Hematopoietic multipotent progenitor cell (in vitro differentiated cells): ENCODE measurements around the gene TMCC1. TPM values are rescaled to one million over a fixed set of nuclear protein-coding genes. Genes with fewer than 3 reads are reported as not detected.
A peak's percentile ranks its signal among the peaks of the same experiment; 100 is the strongest.

ENCODE experiments used
- DNase-seq, 3 donors: peaks; one replicate each; pipeline ENCODE4 v3.0.0-alpha.2; 2011 to 2015; ENCODE audit warnings: low read depth in 2 of 3, low spot score in 2 of 3
- total RNA-seq: library from RNA; depleted of rRNA; stranded (reverse); fragments of >200 nt; gene quantifications from one replicate; pipeline ENCODE4 v1.2.3, GENCODE V29; 2012

The TMCC1 gene
- total RNA-seq, 1 donor = 9.4 TPM

DNA sequence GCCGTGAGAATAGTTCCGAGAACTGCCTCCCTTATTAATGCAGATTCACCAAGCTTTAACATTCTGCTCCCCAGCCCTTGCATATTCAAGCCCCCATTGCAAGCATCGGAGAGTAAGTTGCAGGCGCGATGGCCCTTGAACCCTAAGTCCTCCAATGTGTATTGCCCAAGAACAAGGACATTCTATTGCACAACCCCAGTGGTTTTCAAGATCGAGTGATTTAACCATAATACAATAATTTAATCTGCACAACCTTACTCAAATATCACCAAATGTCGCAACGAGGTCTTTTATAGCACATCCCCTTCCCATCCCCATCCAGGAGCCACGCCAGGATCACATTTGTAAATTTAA lies 265.4 kb downstream of the TMCC1 start:
- no peak for DNase-seq

DNA sequence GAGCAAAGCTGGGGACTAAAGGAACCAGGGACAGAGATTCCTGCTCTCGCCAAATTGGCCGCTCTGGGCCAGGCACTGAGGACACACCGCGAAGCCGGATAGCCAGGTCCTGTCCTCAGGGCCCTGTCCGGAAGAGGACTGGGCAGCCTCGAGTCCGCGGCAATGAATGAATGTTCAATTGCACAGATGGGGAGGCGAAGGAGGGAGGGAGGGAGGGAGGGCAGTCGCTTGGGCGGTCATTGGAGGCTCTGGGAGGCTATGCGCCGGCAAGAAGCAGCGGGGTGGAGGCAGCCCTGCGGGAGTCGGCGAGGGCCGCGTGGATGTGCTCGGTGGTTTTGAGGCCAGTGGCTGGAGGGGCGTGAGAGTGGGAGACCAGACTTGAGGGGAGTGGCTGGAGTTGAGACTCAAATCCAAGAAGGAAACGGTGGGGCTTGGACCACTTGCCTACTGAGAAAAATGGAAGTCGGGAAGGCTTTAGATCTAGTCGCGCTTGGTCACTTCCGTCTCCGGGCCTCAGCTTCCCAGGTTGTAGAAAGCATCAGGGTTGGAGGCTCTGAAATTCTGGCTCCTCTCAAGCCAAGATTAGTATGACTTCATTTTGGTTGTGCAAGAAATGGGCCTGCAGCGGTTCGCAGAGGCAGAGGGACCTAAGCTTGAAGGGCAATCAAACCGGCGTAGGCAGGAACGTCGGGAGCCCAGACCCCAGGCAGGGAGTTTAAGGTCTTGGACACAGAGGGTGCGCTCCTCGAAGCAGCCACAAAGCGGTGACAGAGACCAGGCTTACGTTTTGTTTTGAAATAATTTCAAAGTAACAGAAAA lies 266.0 kb downstream of the TMCC1 start:
- DNase-seq = peak in 2 of 3 donors; percentile 77 to 90

DNA sequence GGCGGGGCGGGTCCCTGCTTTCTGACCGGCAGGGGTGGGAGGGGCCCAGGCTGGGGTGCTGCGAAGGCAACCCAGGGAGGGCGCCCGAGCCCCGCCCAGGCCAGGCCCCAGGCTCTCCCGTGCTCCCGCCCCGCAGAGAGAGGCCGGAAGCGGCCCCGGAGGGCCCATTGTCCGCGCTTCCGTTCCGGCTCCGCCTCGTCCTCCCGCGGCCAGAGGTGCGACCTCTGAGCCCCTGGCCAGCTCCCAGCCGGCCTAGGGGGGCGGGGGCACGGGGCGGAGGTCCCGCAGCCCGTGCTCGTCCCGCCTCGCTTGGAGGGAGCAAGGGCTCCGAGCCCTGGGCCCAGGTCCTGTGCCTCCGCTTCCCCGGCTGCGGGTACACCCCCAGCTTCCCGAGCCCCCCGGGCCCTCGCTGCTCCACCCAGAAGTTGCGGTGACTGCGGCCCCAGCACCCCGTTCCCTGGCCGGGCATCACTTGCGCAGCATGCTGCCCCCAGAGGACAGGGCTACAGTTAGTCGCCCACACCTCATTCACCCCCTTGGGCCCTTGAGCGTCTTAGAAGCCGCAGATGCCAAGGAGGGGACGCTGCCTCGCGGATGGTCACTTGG lies 266.7 kb downstream of the TMCC1 start:
- peak in 1 of 3 donors; percentile 39 for DNase-seq

DNA sequence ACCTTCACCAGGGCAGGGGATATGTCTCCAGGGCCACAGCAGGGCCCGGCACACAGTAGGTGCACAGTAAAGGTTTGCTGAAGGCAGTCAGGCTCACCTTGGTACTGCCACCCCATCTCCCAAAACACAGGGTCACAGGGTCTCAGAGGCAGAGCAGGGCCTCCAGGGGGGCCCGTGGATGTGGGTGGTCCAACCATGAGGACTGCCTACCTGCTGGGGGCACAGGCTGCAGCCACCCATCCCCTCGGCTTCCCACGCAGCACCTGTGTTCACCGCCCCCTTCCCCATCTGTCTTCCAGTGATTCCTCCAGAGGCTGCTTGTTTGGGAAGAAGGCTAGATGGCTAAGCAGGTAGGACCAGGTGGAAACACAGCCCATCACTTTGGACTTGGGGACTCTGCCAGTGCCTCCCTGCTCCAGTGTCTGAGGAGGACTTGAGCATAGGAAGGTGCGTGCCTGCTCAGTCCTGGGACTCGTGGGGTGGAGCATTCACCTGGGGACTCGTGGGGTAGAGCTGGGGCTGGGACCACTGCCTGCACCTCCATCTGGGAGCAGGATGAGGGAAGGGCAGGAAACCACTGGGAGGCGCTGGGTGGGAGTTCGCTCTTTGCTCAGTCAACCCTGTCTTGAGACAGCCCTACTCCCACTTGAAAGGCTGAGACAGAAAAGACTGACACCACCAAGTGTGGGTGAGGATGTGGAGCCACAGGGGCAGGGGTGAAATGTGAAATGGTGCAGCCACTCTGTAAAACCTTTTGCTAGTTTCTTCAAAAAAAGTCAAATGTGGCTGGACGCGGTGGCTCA lies 268.2 kb downstream of the TMCC1 start:
- DNase-seq = no peak

DNA sequence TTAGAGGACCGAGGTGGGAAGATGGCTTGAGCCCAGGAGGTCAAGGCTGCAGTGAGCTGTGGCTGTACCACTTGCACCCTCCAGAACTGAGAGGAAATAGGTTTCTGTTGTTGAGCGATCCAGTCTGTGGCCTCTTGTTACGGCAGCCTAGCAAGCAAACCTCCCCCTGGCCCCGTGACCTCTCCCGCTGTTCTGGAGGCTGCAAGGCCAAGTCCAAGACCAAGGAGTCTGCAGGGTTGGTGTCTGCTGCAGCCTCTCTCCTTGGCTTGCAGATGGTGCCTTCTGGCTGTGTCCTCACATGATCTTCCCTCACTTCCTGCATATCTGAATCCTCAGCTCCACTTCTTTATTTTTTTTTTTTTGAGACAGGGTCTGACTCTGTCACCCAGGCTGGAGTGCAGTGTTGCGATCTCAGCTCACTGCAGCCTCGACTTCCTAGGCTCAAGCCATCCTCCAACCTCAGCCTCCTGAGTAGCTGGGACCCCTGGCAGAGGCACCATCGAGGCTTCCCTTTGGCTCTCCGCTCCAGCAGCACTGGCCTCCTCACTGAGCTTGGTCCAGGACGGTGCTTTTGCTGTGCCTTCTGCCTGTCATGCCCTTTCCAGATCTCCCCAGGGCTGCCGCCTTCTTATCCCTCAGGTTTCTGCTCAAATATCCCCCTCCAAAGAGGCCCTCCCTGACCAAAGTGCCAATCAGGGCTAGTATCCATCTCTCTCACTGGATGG lies 269.0 kb downstream of the TMCC1 start:
- DNase-seq = no peak

DNA sequence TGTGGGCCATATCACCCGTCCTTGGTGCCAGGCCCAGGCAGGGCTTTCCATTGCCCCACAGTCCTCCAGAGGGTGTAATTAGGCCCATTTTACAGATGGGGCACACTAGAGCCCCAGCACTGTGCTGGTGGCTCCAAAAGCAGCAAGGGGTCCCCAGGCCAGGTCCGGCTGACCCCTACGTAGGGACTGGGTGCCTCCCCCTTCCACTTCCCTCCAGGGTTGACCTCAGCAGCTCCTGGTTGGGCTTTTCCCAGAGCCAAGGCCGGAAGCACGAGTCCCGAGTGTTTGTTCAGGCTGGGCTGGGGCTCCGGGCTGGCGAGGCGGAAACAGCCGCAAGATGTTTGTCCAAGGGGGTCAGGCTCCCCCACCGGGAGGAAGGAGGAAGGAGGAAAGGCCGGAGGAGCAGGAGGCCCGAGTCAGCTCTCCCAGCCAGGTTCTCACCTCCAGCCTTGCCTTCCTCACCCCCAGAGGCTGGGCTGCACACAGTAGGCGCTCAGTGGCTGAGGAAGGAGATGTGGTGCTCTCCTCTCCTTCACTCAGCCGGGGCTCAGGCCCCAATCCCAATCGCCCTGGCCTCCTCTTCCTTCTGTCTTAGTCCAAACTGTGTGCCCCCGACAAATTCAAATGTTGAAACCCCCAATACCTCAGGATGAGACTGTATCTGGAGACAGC lies 269.9 kb downstream of the TMCC1 start:
- no peak for DNase-seq

DNA sequence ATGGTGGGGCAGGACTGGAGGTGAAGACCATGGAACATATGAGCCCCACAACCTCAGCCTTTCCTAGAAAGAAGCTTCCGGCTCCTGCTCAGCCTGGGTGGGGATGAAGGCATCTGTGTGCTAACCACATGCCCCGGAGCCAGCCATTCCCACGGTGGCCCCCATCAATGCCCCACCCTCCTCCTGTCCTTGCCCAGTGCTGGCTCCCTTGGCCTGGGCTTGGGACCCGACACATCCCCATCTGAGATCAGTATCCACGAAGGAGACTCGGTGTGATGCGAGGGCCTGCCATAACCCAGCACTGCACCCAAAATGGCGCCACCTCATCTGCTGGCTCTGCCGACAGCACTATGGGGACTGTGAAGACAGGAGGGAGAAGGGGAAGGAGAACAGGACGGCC lies 270.6 kb downstream of the TMCC1 start:
- DNase-seq = no peak

DNA sequence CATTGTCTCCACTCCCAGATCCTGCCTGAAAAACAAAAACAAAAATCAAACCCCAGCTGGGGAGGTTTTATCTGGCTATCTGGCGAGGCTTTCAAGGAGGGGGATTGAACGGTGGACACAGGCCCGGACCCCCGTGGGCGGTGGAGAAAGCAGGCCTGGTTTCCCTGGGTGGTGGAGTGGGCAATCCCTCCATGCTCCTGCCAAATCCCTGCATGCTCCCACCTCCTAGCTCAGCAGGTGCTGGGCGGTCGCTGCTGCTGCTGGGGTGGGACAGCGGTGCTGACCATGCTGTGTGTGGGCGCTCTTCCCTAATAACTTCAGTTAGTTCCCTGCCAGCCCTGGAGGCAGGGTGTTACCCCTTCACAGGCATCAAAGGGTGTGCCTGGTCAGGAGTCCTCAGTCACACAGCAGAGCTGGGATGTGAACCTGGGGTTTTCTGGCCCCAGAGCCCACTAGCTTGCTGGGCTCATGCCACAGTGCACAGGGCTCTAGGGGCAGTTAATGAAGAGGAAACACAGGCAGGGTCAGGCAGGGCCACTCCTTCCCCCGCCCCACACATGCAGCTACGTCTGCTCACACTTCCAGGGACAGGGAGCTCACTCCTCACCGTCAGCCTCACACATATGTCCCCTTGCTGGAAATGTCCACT lies 271.2 kb downstream of the TMCC1 start:
- DNase-seq = no peak

DNA sequence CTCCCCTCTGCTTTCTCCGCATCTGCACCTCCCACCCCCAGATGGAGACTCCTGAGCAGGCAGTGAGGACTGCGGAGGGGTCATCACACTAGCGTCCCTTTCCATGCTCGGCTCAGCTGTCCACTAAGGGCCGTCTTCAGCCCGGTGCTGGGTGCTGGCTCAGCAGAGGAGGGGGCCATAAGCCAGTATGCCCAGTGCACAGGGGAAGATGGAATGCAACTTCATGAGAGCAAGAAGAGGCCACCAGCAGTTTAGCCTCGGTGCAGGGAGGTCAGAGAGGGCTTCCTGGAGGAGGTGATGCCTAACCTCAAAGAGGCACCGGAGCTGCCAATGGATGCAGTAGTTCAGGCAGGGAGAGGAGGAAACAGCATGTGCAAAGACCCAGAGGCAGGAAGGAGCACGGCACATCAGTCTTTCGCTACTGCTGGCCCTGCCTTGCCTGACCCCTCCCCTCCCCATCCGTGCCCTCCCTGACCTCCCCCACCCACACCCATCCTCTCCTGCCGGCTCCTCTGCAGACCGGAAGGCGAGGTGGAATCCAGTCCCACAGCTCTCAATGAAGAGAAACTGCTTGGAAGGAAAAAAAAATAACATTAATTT lies 271.8 kb downstream of the TMCC1 start:
- no peak for DNase-seq

DNA sequence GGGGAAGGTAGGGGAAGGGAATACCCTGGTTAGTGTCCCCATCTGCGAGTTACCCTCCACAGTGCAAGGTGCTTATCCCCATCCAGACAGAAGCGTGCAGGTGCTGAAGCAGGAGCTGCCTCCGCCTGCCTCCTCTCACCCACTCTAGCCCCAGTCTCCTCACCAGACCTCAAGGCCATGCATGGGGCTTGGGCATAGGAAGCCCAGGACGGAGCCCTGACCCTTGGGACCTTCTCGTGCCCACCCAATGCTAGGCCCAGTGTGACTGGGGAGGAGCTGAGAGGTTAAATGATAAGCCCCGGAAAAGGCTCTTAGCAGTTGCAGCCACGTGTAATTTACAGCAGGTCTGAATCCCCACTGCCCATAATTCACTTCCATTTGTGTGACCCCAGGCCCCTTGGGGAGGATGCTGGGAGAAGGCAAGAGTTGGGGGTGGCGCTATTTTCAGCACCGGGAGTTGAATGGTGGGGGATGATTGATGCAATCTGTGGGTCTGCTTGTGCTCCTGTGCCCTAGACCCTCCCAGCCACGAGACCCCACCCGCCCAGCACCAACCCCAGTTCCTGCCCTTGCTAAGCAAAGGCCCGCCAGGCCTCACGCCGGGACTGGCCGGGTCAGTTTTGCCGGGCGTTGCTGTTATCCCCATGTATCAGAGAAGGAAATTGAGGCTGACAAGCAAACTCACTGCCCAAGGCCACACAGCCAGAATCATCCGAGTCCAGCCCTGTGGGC lies 272.5 kb downstream of the TMCC1 start:
- no peak for DNase-seq

DNA sequence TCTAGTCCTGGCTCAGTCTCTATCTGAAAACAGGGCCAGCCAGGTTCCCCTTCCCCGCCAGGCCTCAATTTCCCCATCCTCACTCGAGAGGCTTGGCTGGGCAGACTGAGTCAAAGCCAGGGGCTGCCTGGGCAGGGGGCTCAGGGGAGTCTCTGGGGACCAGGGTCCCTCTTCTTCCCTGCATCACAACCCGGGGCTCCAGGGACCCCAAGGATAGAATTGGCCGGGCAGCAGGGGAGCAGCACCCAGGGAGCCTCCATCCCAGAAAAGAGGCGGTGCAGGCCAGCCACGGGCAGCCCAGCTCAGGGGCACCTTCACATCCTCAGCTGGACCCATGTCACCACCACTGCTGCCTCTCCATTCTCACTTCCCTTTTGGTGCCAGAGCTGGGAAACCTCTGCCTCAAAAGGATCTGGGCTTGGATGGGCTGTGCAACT lies 273.8 kb downstream of the TMCC1 start:
- DNase-seq = no peak

DNA sequence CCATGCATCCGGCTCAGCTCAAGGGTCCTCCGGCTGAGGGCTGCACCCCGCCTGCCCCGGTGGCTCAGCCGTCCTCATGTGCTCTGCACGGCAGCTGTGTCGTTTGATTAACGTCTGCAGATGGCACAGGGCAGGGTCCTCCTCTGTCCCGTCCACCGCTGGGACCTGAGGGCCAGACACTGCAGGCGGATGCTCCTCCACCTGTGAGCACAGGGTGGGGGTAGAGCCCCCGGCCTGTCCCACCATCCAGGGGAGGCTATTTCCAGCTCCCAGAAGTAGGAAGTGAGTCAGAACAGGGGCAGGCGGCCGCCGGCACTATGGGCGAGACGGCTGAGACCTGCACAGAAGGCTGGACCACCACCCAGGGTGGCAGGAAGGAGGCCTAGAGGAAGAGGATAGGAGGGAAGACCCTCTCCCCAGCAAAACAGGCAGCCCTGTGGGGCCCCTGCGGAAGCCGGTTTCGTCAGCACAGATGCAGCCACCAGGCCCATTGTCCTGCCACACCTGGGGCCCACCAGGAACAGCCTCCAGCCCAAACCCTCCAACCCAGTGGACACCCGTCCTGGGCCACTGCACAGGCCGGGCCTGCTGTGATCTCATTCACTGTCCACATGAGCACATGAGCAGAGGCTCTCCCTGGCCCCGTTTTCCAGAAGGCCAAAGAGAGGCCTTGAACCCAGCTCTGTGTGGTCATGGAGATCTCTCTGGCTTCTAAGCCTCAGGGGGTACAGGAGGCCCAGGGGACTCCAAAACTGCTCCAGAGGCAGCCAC lies 274.4 kb downstream of the TMCC1 start:
- peak in 1 of 3 donors; percentile 56 for DNase-seq

DNA sequence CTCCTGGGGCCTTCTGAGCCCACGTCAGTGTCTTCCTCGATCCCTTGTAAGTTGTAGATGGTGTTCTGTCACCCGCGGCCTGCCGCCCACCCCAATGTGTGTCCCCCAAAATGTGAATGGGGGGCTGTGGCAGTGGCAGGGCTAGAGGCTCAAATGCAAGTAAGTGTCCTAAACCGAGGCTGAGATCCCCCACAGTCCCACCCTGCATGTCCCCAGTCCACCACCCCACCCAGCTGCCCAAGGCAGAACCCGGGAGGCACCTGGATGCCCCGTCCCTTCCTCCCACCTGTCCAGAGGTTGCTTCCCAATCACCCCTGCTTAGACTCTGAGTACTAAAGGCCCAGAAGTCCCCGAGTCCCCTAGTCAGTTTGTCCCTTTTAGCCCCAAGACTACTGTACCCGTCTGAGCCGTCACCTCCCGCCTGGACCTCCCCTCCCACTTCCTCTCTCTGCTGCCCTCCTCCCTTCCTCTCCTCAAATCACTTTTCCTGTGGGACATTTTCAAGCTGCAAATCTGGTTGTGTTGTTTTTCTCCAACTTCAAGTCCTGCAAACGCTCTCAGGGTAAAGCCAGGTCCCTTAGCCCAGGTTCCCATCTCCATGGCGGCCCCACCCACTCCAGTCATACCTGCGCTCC lies 275.2 kb downstream of the TMCC1 start:
- DNase-seq = no peak

DNA sequence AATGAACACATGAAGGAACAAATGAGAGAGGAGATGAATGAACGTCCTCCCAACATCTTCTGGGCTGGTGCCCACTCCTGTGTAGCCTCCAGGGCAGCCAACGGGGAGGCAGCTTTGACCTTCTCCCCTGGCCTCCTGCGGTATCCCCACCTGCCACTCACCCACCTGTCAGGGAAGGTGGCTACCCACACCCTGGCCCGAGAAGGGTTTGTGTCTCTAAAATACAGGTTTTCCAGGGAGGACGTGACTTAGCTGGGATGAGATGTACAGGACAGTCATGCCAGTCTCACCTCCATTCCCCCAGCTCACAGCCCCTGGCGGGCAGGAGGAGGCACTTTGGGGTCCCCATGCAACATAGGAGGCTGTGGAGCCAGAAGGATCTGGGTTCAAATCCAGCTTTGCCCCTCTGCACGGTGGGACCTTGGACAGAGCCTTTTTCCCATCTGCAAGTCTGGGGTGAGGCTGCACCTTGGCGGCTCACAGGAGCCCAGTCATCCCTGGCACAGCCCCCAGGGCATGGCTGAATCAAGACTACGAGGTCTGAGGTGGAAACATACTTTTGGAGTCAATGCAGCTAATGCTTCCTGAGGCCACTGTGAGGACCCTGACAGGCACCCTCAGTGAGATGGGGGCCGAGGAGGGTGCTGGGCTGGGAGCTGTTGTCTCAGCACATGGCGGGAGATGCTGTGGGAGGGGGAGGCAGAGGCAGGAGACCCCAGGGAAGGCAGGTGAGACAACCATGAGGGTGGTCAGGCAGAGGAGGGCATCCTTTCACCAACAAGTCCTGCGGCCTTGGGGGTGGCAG lies 275.9 kb downstream of the TMCC1 start:
- DNase-seq = no peak

DNA sequence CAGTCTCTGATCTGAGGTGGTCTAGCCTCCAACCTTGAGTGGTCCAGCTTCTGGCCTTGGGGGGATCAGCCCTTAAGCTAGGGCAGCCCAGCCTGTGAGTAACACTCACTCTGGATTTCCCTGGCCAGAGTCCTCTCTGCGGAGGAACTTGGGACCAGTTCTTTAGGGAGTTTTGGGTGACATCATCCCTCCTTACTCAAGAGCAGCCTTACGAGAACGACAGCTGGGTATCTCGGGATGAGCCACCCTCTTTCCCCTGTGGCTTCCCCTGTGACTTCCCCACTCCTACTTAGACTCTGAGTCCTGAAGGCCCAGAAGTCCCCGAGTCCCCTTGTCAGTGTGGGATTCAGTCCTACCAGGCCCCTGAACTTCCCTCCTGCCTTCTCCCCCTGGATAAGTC lies 276.8 kb downstream of the TMCC1 start:
- DNase-seq = no peak

DNA sequence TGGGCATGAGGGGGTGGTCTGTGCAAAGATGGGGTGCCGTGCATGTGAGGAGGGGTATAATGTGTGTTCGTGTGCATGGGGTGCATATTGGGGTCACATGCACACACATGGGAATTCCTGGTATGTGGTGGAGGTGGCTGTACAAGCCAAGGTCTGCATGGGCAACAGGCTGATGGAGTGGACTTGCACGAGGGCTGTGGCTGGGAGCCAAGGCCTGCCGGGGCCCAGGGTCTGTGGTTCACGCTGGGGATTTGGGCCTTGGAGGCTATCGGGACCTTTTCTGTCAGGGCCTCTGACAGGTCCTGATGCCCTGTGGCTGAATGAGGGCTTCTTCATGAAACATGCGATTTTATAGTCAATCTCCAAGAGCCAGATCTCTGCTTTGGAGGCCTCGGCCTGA lies 277.2 kb downstream of the TMCC1 start:
- DNase-seq = no peak

DNA sequence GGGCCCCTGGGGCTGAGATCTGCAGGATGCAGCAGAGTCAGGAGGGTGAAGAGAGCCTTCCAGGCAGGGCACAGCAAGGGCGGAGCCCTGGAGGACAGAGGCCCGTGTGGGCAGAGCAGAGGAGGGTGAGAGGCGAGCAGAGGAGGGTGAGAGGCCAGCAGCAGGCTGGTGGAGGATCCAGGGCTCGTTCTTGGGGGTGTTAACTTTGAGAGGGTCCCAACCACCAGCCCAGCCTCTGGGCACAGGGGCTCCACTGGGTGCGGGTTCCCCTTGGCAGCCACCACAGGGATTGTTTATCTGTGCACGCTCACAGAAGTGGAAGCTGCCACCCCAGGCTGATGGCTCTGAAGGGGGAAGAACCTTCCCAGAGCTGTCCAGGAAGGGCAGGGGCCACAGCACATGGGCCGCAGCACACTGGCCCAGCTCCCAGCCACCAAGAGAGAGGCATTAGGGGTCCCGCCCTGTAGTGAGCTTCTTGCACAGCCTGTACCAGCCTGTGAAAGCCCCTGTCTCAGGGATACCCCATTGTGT lies 277.7 kb downstream of the TMCC1 start:
- DNase-seq = no peak
